H7 (cell line): ENCODE measurements around the gene KATNAL1. TPM values are rescaled to one million over a fixed set of nuclear protein-coding genes. Genes with fewer than 3 reads are reported as not detected.
A peak's percentile ranks its signal among the peaks of the same experiment; 100 is the strongest.
"Not testable (repeated sequence)": the region's sequence is repeated elsewhere in the genome, so short reads cannot be mapped to it uniquely, and the experiment has no call there.

Experiments used
- DNase-seq: peaks from one replicate; pipeline ENCODE4 v3.0.0; 2012
- H3K27me3 ChIP-seq: 2 replicates; pipeline ENCODE4 v1.6.0; 2011; ENCODE audit warnings: mild to moderate bottlenecking, low read length; ENCODE audit not compliant: control insufficient read depth, insufficient read depth
- H3K36me3 ChIP-seq: replicated peaks from 2 replicates; pipeline ENCODE4 v1.5.1; 2011; ENCODE audit warnings: low read length; ENCODE audit not compliant: control insufficient read depth, insufficient read depth
- H3K4me3 ChIP-seq: 2 replicates; pipeline ENCODE4 v1.5.1; 2011; ENCODE audit warnings: low read depth, mild to moderate bottlenecking, control low read depth, low read length, moderate library complexity; ENCODE audit not compliant: insufficient read depth
- total RNA-seq: library from RNA; depleted of rRNA; stranded (reverse); fragments of >200 nt; shearing (Covaris generic); gene quantifications from 2 replicates; pipeline ENCODE4 v1.2.3, GENCODE V29; 2014

KATNAL1 gene
- total RNA-seq, 1 experiment from 2014 or later: 12.1 TPM

DNA sequence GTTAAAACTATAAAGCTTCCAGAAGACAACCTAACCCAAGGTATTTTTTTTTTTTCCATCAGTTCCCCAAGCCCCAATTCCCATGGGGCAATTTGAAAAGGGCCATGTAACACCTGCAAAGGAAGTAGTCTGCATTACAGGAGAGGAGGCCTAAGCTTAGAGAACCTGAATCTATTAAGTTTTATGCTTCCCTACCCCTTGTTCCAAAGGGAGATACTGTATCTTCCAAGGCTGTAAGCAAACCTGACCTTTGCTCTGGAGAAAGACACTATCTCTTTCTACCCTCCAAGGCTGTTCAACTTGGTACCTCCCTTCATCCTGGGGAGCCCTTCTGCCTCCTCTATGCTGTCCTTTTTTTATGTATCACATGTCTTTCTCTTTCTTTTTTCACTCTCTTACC lies 15.0 kb downstream of the KATNAL1 start:
- Histone ChIP-seq H3K36me3 (no peaks in the 10 kb centered on the region), H3K27me3 (no peaks in the 10 kb centered on the region), H3K4me3 (no peak overlapping the region)
- peak; percentile 22 for DNase-seq

DNA sequence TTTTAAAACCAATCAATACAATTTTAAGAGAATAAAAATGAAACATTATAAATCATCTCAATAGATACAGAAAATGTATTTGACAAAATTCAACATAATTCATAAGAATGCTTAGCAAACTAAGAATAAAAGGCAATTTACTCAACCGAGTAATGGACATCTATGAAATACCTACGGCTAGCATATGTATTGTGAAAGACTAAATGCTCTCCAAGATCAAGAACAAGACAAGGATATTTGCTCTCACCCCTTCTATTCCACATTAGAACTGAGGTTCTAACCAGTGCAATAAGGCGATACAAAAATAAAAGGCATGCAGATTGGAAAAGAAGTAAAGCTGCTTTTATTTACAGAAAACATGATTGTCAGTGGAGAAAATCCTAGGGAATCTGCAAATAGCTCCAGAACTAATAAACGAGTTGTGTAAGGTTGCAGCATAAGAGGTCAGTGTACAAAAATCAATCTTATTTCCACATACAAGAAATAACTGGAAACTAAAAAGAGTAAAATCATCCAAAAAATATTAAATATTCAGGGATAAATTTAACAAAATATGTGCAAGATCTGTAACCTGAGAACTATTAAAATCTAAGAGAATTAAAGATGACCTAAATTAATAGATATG lies 16.4 kb downstream of the KATNAL1 start:
- H3K4me3 ChIP-seq: no peak overlapping the region
- no peaks in the 10 kb centered on the region for H3K36me3 ChIP-seq

DNA sequence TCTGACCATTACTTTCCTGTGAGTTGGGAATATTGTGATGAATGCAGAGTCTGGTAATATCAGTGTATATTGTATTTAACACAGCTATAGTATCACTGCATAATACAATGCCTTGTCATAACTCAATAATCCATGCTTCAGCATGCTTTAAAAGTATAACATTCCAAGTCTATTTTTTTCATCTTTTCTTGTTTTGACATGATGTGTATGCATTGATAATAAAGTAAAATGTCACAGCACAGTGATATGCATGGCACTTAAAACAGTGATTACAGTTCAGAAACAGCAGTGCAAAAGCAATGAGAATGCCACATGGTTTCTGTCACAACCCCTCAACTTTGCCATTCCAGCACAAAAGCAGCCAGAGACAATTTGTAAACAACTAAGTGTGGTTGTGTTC lies 17.8 kb downstream of the KATNAL1 start:
- no peaks in the 10 kb centered on the region for H3K36me3 ChIP-seq
- DNase-seq: no peak
- no peaks in the 10 kb centered on the region for H3K27me3 ChIP-seq
- no peak overlapping the region for H3K4me3 ChIP-seq

More for the DNA sequence above, 16.4 kb downstream of the KATNAL1 start:
- H3K27me3 ChIP-seq: no peaks in the 10 kb centered on the region
- no peak for DNase-seq

DNA sequence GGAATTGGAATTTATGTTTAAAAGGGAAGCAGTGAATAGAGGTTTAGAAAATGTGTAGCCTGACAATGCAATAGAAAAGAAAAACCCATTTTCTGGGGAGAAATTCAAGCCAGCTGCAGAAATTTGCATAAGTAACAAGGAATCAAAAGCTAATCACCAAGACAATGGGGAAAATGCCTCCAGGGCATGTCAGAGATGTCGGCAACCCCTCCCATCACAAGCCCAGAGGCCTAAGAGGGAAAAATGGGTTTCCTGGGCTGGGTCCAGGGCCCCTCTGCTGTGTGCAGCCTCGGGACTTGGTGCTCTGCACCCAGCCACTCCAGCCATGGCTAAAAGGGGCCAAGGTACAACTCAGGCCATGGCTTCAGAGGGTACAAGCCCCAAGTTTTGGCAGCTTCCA lies 21.3 kb downstream of the KATNAL1 start:
- H3K27me3 ChIP-seq, DNase-seq, H3K4me3 ChIP-seq, H3K36me3 ChIP-seq: not testable (repeated sequence)

DNA sequence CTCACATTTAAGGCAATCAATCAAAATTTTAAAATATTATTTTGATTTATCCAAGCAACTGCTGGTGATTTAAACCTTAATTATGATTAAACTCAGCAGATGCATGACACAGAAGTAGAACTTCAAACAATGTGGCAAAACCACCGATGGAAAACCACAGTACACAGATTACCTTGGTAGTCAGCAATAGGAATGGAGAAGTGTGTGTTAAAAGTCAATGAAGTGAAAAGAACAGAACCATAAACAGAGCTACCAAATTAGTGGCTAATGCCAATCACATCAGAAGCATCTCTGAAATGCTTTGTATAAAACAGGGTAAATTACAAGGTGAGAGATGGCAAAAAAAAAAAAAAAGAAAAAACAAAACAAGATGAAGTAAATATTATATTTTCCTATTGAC lies 31.2 kb downstream of the KATNAL1 start:
- no peak for DNase-seq
- no peaks in the 10 kb centered on the region for H3K27me3 ChIP-seq
- peaks cover 2% of the 10 kb centered on the region for H3K36me3 ChIP-seq
- H3K4me3 ChIP-seq: no peak overlapping the region

DNA sequence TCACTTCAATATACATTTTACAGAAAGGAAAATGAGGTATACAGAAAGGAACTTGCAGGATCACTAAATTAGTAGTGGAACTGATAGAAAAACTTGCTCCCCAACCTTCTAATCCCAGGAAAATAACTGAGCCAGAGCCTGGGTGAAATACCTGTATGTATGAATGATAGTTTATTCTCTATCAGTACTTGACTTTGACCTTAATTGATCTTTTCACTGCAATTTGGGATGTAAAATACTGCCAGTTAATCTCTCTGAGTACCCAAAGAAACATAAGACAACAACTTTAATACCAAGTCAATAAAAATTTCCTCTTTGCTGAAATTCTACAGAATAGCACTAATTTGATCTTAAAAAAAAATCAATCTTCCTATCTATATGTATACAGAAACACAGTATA lies 33.3 kb downstream of the KATNAL1 start:
- Histone ChIP-seq H3K27me3 (no peaks in the 10 kb centered on the region), H3K4me3 (no peak overlapping the region), H3K36me3 (peaks cover 2% of the 10 kb centered on the region)
- DNase-seq: no peak

DNA sequence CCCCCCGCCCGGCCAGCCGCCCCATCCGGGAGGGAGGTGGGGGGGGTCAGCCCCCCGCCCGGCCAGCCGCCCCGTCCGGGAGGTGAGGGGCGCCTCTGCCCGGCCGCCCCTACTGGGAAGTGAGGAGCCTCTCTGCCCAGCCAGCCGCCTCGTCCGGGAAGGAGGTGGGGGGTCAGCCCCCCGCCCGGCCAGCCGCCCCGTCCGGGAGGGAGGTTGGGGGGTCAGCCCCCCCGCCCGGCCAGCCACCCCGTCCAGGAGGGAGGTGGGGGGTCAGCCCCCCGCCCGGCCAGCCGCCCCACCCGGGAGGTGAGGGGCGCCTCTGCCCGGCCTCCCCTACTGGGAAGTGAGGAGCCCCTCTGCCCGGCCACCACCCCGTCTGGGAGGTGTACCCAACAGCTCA lies 37.3 kb downstream of the KATNAL1 start:
- H3K4me3 ChIP-seq, H3K36me3 ChIP-seq, H3K27me3 ChIP-seq, DNase-seq: not testable (repeated sequence)

DNA sequence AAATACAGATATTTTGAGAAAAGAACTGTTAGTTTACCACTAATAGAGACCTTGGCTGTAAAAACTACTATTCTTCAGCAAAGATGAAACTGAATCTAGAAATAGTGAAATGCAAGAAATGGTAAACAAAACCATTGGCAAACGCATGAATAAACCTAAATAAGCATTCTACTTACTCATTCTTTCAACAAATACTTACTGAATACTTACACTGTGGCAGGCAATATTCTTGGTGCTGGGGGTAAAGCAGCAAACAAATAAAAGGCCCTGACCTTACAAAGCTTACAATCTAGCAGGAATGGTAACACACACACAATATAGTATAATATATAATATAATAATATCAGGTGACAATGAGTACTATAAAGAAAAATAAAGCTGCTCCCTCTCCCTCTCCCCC lies 38.7 kb downstream of the KATNAL1 start:
- no peak for DNase-seq
- no peaks in the 10 kb centered on the region; the same call in 1 of the 2 replicates for H3K36me3 ChIP-seq
- H3K27me3 ChIP-seq: no peaks in the 10 kb centered on the region
- no peak overlapping the region for H3K4me3 ChIP-seq

DNA sequence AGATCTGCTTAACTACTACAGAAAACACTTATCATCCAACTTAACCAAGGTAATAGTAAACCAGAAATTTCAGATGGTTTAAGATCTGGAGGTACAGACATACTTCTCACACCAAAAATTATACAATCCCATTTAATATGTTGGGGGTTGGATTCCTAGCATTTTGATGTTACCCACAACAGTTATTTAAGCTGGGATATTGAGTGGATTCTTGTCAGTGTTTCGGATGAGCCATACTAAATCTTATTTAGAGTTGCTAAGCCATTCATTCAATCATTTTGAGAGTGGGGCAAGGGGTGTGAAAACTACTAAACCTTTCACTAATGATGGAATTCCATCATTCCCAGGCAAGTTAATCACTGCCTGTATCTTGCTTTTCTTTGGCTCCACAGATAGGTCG lies 40.6 kb downstream of the KATNAL1 start:
- DNase-seq: no peak
- Histone ChIP-seq H3K4me3 (no peak overlapping the region), H3K36me3 (no peaks in the 10 kb centered on the region; the same call in 1 of the 2 replicates)

DNA sequence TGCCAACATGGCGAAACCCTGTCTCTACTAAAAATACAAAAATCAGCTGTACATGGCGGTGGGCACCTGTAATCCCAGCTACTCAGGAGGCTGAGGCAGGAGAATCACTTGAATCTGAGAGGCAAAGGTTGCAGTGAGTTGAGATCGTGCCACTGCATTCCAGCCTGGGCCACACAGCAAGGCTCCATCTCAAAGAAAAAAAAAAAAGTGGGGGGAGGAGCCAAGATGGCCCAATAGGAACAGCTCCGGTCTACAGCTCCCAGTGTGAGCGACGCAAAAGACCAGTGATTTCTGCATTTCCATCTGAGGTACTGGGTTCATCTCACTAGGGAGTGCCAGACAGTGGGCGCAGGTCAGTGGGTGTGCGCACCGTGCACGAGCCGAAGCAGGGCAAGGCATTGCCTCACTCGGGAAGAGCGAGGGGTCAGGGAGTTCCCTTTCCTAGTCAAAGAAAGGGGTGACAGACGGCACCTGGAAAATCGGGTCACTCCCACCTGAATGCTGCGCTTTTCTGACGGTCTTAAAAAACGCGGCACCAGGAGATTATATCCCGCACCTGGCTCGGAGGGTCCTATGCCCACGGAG lies 48.1 kb downstream of the KATNAL1 start:
- DNase-seq, H3K4me3 ChIP-seq, H3K36me3 ChIP-seq, H3K27me3 ChIP-seq: not testable (repeated sequence)

More for the DNA sequence above, 40.6 kb downstream of the KATNAL1 start:
- H3K27me3 ChIP-seq: no peaks in the 10 kb centered on the region

DNA sequence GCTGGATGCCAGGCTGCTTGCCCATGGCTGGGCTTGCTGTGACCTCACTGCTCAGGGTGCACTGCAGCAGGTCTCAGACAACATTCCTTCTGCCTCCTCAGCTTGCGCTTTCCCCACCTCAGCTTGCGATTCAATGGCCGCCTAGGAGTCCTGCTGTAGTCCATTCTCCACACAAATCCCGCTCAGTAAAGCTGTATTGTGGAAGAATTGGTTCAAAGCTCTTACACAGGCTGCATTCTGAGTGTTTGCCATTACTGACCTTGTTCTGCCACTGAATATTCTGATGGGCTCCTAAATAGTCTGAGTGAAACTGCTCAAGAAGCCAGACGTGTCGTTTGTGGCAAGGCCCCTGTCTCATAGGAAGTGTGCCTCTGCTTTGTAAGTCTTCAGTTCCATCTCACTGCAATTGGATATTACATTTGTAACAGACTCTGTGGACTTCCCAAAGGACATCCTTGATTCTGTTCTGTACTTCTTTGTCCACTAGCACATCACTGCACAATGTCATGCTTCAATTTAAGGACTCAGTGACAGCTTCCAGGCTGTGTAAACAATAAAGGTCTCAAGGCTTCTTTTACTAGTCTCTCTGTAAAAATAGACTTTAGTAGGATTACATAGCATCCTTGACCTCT lies 49.8 kb downstream of the KATNAL1 start:
- no peak overlapping the region for H3K4me3 ChIP-seq
- no peaks in the 10 kb centered on the region for H3K27me3 ChIP-seq
- peak; percentile 64 for DNase-seq
- no peaks in the 10 kb centered on the region; the same call in none of the 2 replicates for H3K36me3 ChIP-seq

DNA sequence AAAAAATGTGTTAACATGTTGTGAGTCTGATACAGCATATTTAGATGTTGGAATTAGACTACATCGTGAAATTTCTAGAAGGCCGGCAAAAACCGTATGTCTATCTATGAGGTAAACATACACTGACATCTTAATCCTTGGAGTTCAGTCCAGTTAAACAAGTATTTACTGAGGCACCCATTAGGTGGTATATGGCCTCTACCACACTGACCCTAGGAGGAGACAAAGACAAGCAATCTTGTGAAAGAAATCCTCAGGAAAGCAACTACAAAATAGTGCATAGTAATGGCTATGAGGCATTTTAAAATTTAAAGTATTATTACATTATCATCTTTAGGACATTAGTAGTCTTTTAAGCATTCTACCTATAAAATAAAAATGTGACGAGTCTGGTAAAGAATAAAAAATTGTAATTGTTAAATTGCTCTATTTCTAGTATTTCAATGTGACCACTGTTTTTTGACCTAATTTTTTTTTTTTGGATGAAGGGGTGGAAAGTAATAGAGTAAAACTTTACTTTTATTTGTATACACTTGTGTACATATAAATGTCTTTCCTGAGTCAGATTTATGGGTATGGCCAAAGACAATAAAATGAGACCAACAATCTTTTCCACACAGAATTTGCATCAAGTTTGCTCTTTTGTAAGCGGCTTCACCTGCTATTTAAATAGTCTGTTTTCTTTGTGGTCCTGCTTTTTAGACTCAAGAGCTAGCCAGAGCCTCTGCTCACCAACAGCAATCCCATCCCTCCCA lies 50.5 kb downstream of the KATNAL1 start:
- no peak overlapping the region for H3K4me3 ChIP-seq
- H3K36me3 ChIP-seq: no peaks in the 10 kb centered on the region; the same call in none of the 2 replicates
- peak; percentile 24 for DNase-seq
- no peaks in the 10 kb centered on the region for H3K27me3 ChIP-seq

DNA sequence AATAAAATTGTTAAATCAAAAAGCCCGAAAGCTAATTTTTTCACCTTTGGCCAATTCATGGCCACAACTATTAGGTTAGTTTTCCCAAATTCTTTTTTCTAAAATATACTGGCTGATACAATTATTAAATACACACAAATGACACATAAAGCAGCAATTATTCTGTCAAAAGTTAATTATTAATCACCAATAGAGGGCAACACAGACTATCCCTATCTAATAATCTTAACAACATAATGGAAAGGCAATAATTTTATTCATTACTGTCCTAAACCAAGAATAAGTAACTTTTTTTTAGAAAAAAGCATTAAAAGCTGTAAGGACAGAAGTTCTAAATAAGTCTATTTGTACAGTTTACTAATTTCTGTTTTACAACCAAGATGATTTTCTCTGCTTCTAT lies 51.7 kb downstream of the KATNAL1 start:
- Histone ChIP-seq H3K4me3 (no peak overlapping the region), H3K36me3 (no peaks in the 10 kb centered on the region; the same call in none of the 2 replicates), H3K27me3 (no peaks in the 10 kb centered on the region)
- no peak for DNase-seq

DNA sequence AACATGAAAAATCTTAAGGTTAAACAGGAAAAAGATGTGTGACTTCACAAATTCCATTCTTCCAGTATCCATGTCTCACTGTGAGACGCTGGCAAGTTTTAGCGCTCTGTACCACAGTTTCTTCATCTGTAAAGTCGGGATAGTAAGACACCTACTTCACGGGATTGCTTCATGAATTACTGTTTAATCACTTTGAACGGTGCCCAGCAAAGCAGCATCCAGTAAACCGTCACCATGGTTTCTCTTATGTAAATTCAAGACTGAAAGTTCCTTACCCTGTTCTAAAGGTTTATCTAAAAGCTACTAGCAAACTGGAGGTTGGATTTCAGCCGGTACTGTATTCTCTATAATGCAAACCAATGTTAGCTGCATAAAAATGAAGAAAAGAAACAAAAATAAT lies 53.5 kb downstream of the KATNAL1 start:
- DNase-seq: no peak
- Histone ChIP-seq H3K27me3 (no peaks in the 10 kb centered on the region), H3K36me3 (no peaks in the 10 kb centered on the region; the same call in none of the 2 replicates), H3K4me3 (no peak overlapping the region)

DNA sequence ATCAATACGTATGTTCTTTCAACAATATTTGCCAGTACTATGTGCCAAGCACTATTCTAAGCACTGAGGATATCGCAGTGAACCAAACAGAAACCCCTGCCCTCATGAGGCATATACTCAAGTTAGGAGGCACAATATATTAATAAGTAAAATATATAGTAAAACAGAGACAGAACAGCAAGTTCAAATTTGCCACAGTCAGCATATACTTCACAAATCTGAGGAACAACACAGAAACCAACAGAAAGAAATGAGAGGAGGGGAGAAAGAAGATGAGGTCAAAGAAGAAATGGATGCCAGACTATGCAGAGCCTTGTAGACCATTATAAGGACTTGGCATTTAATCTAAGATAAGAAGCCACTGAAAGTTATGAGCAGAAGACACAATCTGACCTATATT lies 59.9 kb downstream of the KATNAL1 start:
- H3K4me3 ChIP-seq: no peak overlapping the region
- no peaks in the 10 kb centered on the region for H3K27me3 ChIP-seq
- DNase-seq: no peak
- H3K36me3 ChIP-seq: no peaks in the 10 kb centered on the region
